Measurements from ENCODE around the gene DIP2C.

DNA sequence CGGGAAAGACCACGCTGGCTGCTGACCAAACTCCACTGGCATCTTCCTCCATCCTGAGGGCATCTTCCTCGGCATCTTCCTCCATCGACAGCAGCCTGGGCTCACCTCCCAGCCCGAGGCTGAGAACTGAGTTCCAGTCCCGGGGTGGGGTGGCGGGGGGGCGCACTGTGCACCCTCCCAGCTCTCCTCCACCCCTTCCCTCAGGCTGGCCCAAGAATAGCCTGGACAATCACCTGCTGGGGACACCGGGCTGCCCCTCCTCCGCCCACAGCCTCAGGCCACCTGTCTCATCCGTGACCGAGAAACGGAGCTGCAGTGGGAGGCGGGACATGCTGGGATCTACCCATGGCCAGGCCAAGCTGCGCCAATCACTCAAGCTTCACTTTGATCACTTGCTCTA, 37.2 kb downstream of the DIP2C start:
- TF ChIP-seq, protein P1, sequence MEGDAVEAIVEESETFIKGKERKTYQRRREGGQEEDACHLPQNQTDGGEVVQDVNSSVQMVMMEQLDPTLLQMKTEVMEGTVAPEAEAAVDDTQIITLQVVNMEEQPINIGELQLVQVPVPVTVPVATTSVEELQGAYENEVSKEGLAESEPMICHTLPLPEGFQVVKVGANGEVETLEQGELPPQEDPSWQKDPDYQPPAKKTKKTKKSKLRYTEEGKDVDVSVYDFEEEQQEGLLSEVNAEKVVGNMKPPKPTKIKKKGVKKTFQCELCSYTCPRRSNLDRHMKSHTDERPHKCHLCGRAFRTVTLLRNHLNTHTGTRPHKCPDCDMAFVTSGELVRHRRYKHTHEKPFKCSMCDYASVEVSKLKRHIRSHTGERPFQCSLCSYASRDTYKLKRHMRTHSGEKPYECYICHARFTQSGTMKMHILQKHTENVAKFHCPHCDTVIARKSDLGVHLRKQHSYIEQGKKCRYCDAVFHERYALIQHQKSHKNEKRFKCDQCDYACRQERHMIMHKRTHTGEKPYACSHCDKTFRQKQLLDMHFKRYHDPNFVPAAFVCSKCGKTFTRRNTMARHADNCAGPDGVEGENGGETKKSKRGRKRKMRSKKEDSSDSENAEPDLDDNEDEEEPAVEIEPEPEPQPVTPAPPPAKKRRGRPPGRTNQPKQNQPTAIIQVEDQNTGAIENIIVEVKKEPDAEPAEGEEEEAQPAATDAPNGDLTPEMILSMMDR (IDR thresholded peaks at IDR 0.05): no peak
- TF ChIP-seq POLR2A (IDR thresholded peaks at IDR 0.05): no peak
